ENCODE results near the gene ABHD4.

GRCh38 chr14:22593189-22593588, 4.9 kb upstream of the ABHD4 start:
- TF ChIP-seq CTCF (conservative IDR thresholded peaks at IDR 0.05; ENCODE audit: low read depth in 2 of 2) = no peak
- no peak for TF ChIP-seq POLR2AphosphoS5 (IDR thresholded peaks at IDR 0.05; ENCODE audit: low read depth)
- TF ChIP-seq STAT1 (IDR thresholded peaks at IDR 0.05; ENCODE audit: unreplicated experiment) = no peak
- no peak for TF ChIP-seq EZH2phosphoT487 (IDR thresholded peaks at IDR 0.05; ENCODE audit: unreplicated experiment)
- no peak for TF ChIP-seq EZH2 (IDR thresholded peaks at IDR 0.05; ENCODE audit: low read depth, unreplicated experiment)
- TF ChIP-seq NANOG (IDR thresholded peaks at IDR 0.05; ENCODE audit: borderline replicate concordance) = no peak
- no peak for TF ChIP-seq REST (IDR thresholded peaks at IDR 0.05; ENCODE audit: unreplicated experiment)
- TF ChIP-seq ZNF331 (CRISPR knock-in tag; IDR thresholded peaks at IDR 0.05; ENCODE audit: low read depth) = no peak
- no peak for TF ChIP-seq JUNB (IDR thresholded peaks at IDR 0.05; ENCODE audit: unreplicated experiment)
- no peak for TF ChIP-seq CREB1 (CRISPR knock-in tag; IDR thresholded peaks at IDR 0.05; ENCODE audit: low read depth)
- no peak for TF ChIP-seq ETS1 (IDR thresholded peaks at IDR 0.05)
- TF ChIP-seq ZNF114 (CRISPR knock-in tag; IDR thresholded peaks at IDR 0.05) = no peak
